Thoracic aorta (tissue), 2 donors: Measurements from ENCODE around the gene HNRNPR. TPM values are rescaled to one million over a fixed set of nuclear protein-coding genes. Genes with fewer than 3 reads are reported as not detected.

Source experiments
- ATAC-seq: fragments of 150-250 bp; one replicate; pipeline ENCODE4 v1.8.0; 2017; ENCODE audit warnings: low read depth; ENCODE audit not compliant: insufficient number of reproducible peaks, low FRiP score
- DNase-seq: peaks from one replicate; pipeline ENCODE4 v3.0.0-alpha.2; 2020; ENCODE audit warnings: low spot score
- H3K27ac ChIP-seq, 2 donors: fragments of 200-600 bp; sonication (generic); 1 replicate in 1 of 2; 2 replicates in 1 of 2; pipeline ENCODE4 v1.5.1; 2016; ENCODE audit warnings: mild to moderate bottlenecking in 2 of 2, moderate library complexity in 2 of 2
- H3K27me3 ChIP-seq: fragments of 200-600 bp; sonication (generic); replicated peaks from 2 replicates; pipeline ENCODE4 v1.6.0; 2016; ENCODE audit warnings: mild to moderate bottlenecking; ENCODE audit not compliant: insufficient read depth
- H3K36me3 ChIP-seq: fragments of 200-600 bp; sonication (generic); one replicate; pipeline ENCODE4 v1.5.1; 2016
- H3K4me1 ChIP-seq, 2 donors: fragments of 200-600 bp; sonication (generic); 1 replicate in 1 of 2; 2 replicates in 1 of 2; pipeline versions ENCODE4 v1.5.1 to v1.6.0; 2016; ENCODE audit warnings: low read depth in 2 of 2, mild to moderate bottlenecking in 1 of 2; ENCODE audit not compliant: control insufficient read depth in 1 of 2
- H3K4me3 ChIP-seq: fragments of 200-600 bp; sonication (generic); 2 replicates; pipeline ENCODE4 v1.5.1; 2016; ENCODE audit warnings: mild to moderate bottlenecking
- H3K9me3 ChIP-seq: fragments of 200-600 bp; sonication (generic); 2 replicates; pipeline ENCODE4 v1.5.1; 2016
- CTCF ChIP-seq: fragments of 200-600 bp; sonication (generic); IDR thresholded peaks from one replicate; pipeline ENCODE4 v1.5.1; 2019; ENCODE audit warnings: antibody characterized with exemption
- total RNA-seq, 2 donors: library from RNA; depleted of rRNA; stranded (reverse); fragments of >200 nt; gene quantifications; one replicate each; pipeline versions ENCODE4 v1.1.0 to v1.2.3, GENCODE V29; 2016

Gene HNRNPR
- total RNA-seq, 2 donors from 2014 or later = 56.3 to 97.3 TPM

DNA sequence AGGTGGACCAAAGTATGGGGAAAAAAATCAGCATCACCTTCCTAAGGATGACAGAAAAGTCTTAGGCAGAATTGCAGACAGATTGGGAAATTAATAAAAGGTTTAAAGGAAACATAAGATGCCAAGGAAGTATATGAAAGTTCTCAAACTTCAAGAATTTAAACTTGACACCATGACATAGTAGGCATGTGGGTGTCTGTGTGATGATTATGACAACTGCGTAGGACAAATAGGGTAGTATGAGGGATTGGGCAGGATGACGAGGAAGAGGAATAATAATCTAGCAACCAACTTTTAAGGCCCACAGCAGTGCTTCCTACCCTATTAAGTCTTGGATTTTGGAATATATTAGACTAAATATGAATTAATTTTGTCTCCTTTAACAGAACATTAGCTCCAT lies 52.4 kb downstream of the HNRNPR start:
- H3K36me3 ChIP-seq = peaks cover 11% of the 10 kb centered on the region
- ATAC-seq = no peak

GRCh38 chr1:23290836-23291565 lies 53.1 kb downstream of the HNRNPR start:
- Histone ChIP-seq H3K27me3 (no peaks in the 10 kb centered on the region), H3K4me3 (no peak overlapping the region), H3K4me1 (no peaks in the 10 kb centered on the region), H3K9me3 (no peaks in the 10 kb centered on the region), H3K27ac (no peak overlapping the region), H3K36me3 (peaks cover 8% of the 10 kb centered on the region)
- no peak for ATAC-seq
- TF ChIP-seq CTCF = no peak
- no peak for DNase-seq

More for the DNA sequence above, 52.4 kb downstream of the HNRNPR start:
- Histone ChIP-seq H3K27me3 (no peaks in the 10 kb centered on the region), H3K9me3 (no peaks in the 10 kb centered on the region), H3K4me3 (no peak overlapping the region), H3K4me1 (no peaks in the 10 kb centered on the region), H3K27ac (no peak overlapping the region)
- DNase-seq = no peak
- TF ChIP-seq CTCF = no peak

DNA sequence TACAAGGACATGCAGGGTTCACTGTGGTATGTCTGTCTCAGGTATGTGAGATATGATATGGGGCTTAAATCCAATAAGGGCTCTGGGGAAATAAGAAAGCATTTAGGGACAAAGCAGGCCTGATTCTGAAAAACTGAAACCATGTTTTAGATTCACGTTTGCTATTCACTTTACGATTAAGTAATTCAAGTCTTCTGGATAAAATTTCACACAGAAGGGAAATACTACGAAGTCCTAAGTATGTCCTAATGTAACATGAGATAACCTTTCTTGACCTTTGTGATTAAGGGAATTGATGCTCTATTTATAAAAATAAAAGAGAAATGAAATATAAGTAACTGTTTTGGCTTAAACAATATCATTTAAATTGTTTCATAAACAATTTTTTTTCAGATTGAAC lies 55.4 kb downstream of the HNRNPR start:
- Histone ChIP-seq H3K36me3 (no peaks in the 10 kb centered on the region), H3K27ac (no peak overlapping the region), H3K4me3 (no peak overlapping the region), H3K4me1 (no peaks in the 10 kb centered on the region), H3K9me3 (no peaks in the 10 kb centered on the region), H3K27me3 (no peaks in the 10 kb centered on the region)
- ATAC-seq (no peak), DNase-seq (no peak)
- TF ChIP-seq CTCF = no peak

- no peak for ATAC-seq
- Histone ChIP-seq H3K9me3 (no peaks in the 10 kb centered on the region), H3K27me3 (no peaks in the 10 kb centered on the region), H3K4me3 (no peak overlapping the region), H3K4me1 (peaks cover 0 to 2% of the 10 kb centered on the region in 2 donors), H3K27ac (no peak overlapping the region), H3K36me3 (no peaks in the 10 kb centered on the region)
- DNase-seq = no peak
- TF ChIP-seq CTCF = no peak
Observed at GRCh38 chr1:23288201-23288600, 55.9 kb downstream of the HNRNPR start.

DNA sequence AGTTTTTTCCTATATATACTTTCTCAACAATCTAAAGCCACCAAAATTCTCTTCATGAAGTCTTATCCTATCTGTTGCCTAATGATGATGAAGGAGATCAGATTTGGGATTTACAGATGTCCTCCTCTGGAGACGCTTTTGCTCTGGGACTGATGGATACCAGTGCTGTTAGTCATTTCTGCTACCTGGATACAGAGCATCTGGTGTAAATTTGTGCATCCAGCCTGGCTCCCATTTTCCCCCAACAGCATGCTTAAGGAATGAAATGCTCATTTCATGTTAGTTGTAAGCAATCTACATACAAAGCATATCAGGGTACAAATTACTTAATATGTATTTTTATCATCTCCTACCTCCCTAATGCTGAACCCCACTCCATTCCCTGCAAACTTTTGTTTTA lies 57.7 kb downstream of the HNRNPR start:
- Histone ChIP-seq H3K9me3 (no peaks in the 10 kb centered on the region), H3K27ac (no peak overlapping the region), H3K36me3 (no peaks in the 10 kb centered on the region), H3K4me1 (peaks cover 0 to 3% of the 10 kb centered on the region in 2 donors), H3K27me3 (no peaks in the 10 kb centered on the region), H3K4me3 (no peak overlapping the region)
- DNase-seq (no peak), ATAC-seq (no peak)
- no peak for TF ChIP-seq CTCF
